GM18517 (cell line): ENCODE results near the gene HTR5A.

ENCODE experiments used
- ATAC-seq: cut with Tn5 transposase; IDR thresholded peaks from one replicate; pipeline ENCODE4 v1.9.1; 2021; ENCODE audit warnings: mild to moderate bottlenecking, moderate library complexity; ENCODE audit not compliant: unreplicated experiment

Gene HTR5A

GRCh38 chr7:155136619-155137243 lies 66.6 kb downstream of the HTR5A start:
- no peak for ATAC-seq
